ENCODE measurements around the gene DENND1B. TPM values are rescaled to one million over a fixed set of nuclear protein-coding genes. Genes with fewer than 3 reads are reported as not detected.

DENND1B gene
- total RNA-seq, 4 donors from 2014 or later: 1.8 to 37.5 (median 19.5) TPM

- intact Hi-C loops (cut with DNase I; ENCODE audit: low total_unique reads): no loop called here
- H3K9me3 ChIP-seq: no peaks in the 10 kb centered on the region
- H3K4me1 ChIP-seq: no peaks in the 10 kb centered on the region
- no peaks in the 10 kb centered on the region for H3K27me3 ChIP-seq
- no peaks in the 10 kb centered on the region for H3K36me3 ChIP-seq
- TF ChIP-seq CTCF (IDR thresholded peaks at IDR 0.05) (no peak), POLR2A (IDR thresholded peaks at IDR 0.05) (no peak)
- H3K4me3 ChIP-seq: no peak overlapping the region
- H3K27ac ChIP-seq: no peak overlapping the region
- no peak for DNase-seq
Observed at GRCh38 chr1:197744979-197745378, 30.3 kb downstream of the DENND1B start.

- intact Hi-C loops (cut with DNase I; ENCODE audit: low total_unique reads): no loop called here
- TF ChIP-seq POLR2A (IDR thresholded peaks at IDR 0.05) (no peak), CTCF (IDR thresholded peaks at IDR 0.05) (no peak)
- DNase-seq: no peak
- no peaks in the 10 kb centered on the region for H3K9me3 ChIP-seq
- H3K27me3 ChIP-seq: no peaks in the 10 kb centered on the region
- no peak overlapping the region for H3K27ac ChIP-seq
- H3K36me3 ChIP-seq: no peaks in the 10 kb centered on the region
- no peak overlapping the region for H3K4me3 ChIP-seq
- H3K4me1 ChIP-seq: no peaks in the 10 kb centered on the region
Observed at GRCh38 chr1:197743578-197743977, 31.7 kb downstream of the DENND1B start.

- Histone ChIP-seq H3K9me3 (no peaks in the 10 kb centered on the region), H3K27me3 (no peaks in the 10 kb centered on the region), H3K4me3 (no peak overlapping the region), H3K4me1 (no peaks in the 10 kb centered on the region), H3K27ac (no peak overlapping the region), H3K36me3 (no peaks in the 10 kb centered on the region)
- TF ChIP-seq POLR2A (IDR thresholded peaks at IDR 0.05) (no peak), CTCF (IDR thresholded peaks at IDR 0.05) (no peak)
- no peak for DNase-seq
- intact Hi-C loops (cut with DNase I; ENCODE audit: low total_unique reads): no loop called here
Observed at GRCh38 chr1:197740992-197741391, 34.3 kb downstream of the DENND1B start.

GRCh38 chr1:197738927-197739326 is 36.4 kb downstream of the DENND1B start:
- intact Hi-C loops (cut with DNase I; ENCODE audit: low total_unique reads): no loop called here
- TF ChIP-seq POLR2A (IDR thresholded peaks at IDR 0.05): no peak
- no peak for TF ChIP-seq CTCF (IDR thresholded peaks at IDR 0.05)
- H3K27ac ChIP-seq: no peak overlapping the region
- no peaks in the 10 kb centered on the region for H3K36me3 ChIP-seq
- H3K9me3 ChIP-seq: no peaks in the 10 kb centered on the region
- H3K27me3 ChIP-seq: no peaks in the 10 kb centered on the region
- DNase-seq: no peak
- no peaks in the 10 kb centered on the region for H3K4me1 ChIP-seq
- no peak overlapping the region for H3K4me3 ChIP-seq

- Histone ChIP-seq H3K27ac (no peak overlapping the region), H3K36me3 (no peaks in the 10 kb centered on the region), H3K4me3 (no peak overlapping the region), H3K4me1 (no peaks in the 10 kb centered on the region), H3K27me3 (no peaks in the 10 kb centered on the region), H3K9me3 (no peaks in the 10 kb centered on the region)
- TF ChIP-seq POLR2A (IDR thresholded peaks at IDR 0.05) (no peak), CTCF (IDR thresholded peaks at IDR 0.05) (no peak)
- intact Hi-C loops (cut with DNase I; ENCODE audit: low total_unique reads): no loop called here
- DNase-seq: no peak
Observed at GRCh38 chr1:197737916-197738315, 37.4 kb downstream of the DENND1B start.
